ENCODE data around the gene GDF7. TPM values are rescaled to one million over a fixed set of nuclear protein-coding genes. Genes with fewer than 3 reads are reported as not detected.

Gene GDF7
- polyA plus RNA-seq, 1 donor (not counting 4 experiments of a cell fraction or from before 2014, with no cell fraction given), result not detected

DNA sequence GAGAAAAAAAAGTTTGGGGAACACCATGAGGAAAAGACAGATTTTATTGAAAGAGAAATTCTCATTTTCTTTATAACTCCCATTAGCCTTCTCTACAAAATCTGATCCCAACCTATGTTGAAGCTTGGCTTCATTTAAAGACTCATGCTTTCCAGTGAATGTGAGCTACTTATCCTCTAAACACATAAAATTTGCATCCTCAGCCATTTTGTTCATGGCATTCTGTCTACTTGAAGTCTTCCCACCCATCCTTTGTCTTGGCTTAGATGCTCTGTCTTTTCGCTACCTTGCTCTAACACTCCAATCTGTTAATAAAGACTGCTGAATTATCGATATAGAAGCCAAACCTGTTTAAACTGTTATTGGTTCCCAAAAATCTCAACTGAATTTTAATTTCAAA is 39.3 kb downstream of the GDF7 start:
- TF ChIP-seq, protein P1, sequence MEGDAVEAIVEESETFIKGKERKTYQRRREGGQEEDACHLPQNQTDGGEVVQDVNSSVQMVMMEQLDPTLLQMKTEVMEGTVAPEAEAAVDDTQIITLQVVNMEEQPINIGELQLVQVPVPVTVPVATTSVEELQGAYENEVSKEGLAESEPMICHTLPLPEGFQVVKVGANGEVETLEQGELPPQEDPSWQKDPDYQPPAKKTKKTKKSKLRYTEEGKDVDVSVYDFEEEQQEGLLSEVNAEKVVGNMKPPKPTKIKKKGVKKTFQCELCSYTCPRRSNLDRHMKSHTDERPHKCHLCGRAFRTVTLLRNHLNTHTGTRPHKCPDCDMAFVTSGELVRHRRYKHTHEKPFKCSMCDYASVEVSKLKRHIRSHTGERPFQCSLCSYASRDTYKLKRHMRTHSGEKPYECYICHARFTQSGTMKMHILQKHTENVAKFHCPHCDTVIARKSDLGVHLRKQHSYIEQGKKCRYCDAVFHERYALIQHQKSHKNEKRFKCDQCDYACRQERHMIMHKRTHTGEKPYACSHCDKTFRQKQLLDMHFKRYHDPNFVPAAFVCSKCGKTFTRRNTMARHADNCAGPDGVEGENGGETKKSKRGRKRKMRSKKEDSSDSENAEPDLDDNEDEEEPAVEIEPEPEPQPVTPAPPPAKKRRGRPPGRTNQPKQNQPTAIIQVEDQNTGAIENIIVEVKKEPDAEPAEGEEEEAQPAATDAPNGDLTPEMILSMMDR (optimal IDR thresholded peaks at IDR 0.05 in 1 of 3, IDR thresholded peaks at IDR 0.05 in 1 of 3, conservative IDR thresholded peaks at IDR 0.05 in 1 of 3; ENCODE audit: extremely low read depth in 1 of 3, insufficient read depth in 2 of 3, low read length in 3 of 3), result no peak
- TF ChIP-seq EZH2 (IDR thresholded peaks at IDR 0.05; ENCODE audit: low read length), result no peak
- H3K9me3 ChIP-seq (ENCODE audit: control insufficient read depth, low read depth, low read length), result no peaks in the 10 kb centered on the region
- H3K4me1 ChIP-seq (ENCODE audit: control insufficient read depth, extremely low read depth, insufficient read depth, low read length), result no peaks in the 10 kb centered on the region
- H2AFZ ChIP-seq (ENCODE audit: control insufficient read depth, low read length), result no peak overlapping the region
- H3K9ac ChIP-seq (ENCODE audit: control insufficient read depth, extremely low read depth, insufficient read depth, low read length), result no peak overlapping the region
- H3K4me3 ChIP-seq (ENCODE audit: control insufficient read depth in 2 of 3, extremely low read depth in 1 of 3, insufficient read depth in 2 of 3, low read depth in 1 of 3, low read length in 3 of 3), result no peak overlapping the region
- FAIRE-seq (no peak), DNase-seq (ENCODE audit: low read depth, low spot score) (no peak)
- H3K27ac ChIP-seq (ENCODE audit: control insufficient read depth, insufficient read depth, low read length), result no peak overlapping the region
- no peaks in the 10 kb centered on the region for H4K20me1 ChIP-seq (ENCODE audit: control insufficient read depth, extremely low read depth, insufficient read depth, low read length)
- no peaks in the 10 kb centered on the region for H3K27me3 ChIP-seq (ENCODE audit: control insufficient read depth, extremely low read depth, insufficient read depth, low read length)
- no peak overlapping the region for H3K4me2 ChIP-seq (ENCODE audit: control insufficient read depth, extremely low read depth, insufficient read depth, low read depth, low read length)
- dilution Hi-C loops (cut with MboI; ENCODE audit: extremely low pct_ligation_motif_present, low sequenced_read_pairs), result no loop called here
- H3K36me3 ChIP-seq (ENCODE audit: control insufficient read depth in 2 of 2, extremely low read depth in 1 of 2, insufficient read depth in 2 of 2, low read length in 2 of 2), result no peaks in the 10 kb centered on the region
- no peaks in the 10 kb centered on the region for H3K79me2 ChIP-seq (ENCODE audit: control insufficient read depth, insufficient read depth, low read length)
- H3K9me1 ChIP-seq (ENCODE audit: control insufficient read depth, extremely low read depth, insufficient read depth, low read length), result no peaks in the 10 kb centered on the region

GRCh38 chr2:20706786-20707185 is 39.8 kb downstream of the GDF7 start:
- Histone ChIP-seq H3K4me1 (ENCODE audit: control insufficient read depth, extremely low read depth, insufficient read depth, low read length) (no peaks in the 10 kb centered on the region), H3K9me3 (ENCODE audit: control insufficient read depth, low read depth, low read length) (no peaks in the 10 kb centered on the region), H4K20me1 (ENCODE audit: control insufficient read depth, extremely low read depth, insufficient read depth, low read length) (no peaks in the 10 kb centered on the region), H3K9ac (ENCODE audit: control insufficient read depth, extremely low read depth, insufficient read depth, low read length) (no peak overlapping the region), H3K9me1 (ENCODE audit: control insufficient read depth, extremely low read depth, insufficient read depth, low read length) (no peaks in the 10 kb centered on the region), H3K4me2 (ENCODE audit: control insufficient read depth, extremely low read depth, insufficient read depth, low read depth, low read length) (no peak overlapping the region), H3K79me2 (ENCODE audit: control insufficient read depth, insufficient read depth, low read length) (no peaks in the 10 kb centered on the region), H3K27ac (ENCODE audit: control insufficient read depth, insufficient read depth, low read length) (no peak overlapping the region), H3K27me3 (ENCODE audit: control insufficient read depth, extremely low read depth, insufficient read depth, low read length) (no peaks in the 10 kb centered on the region), H2AFZ (ENCODE audit: control insufficient read depth, low read length) (no peak overlapping the region), H3K4me3 (ENCODE audit: control insufficient read depth in 2 of 3, extremely low read depth in 1 of 3, insufficient read depth in 2 of 3, low read depth in 1 of 3, low read length in 3 of 3) (no peak overlapping the region), H3K36me3 (ENCODE audit: control insufficient read depth in 2 of 2, extremely low read depth in 1 of 2, insufficient read depth in 2 of 2, low read length in 2 of 2) (no peaks in the 10 kb centered on the region)
- no peak for DNase-seq (ENCODE audit: low read depth, low spot score)
- dilution Hi-C loops (cut with MboI; ENCODE audit: extremely low pct_ligation_motif_present, low sequenced_read_pairs), result no loop called here
- no peak for TF ChIP-seq EZH2 (IDR thresholded peaks at IDR 0.05; ENCODE audit: low read length)
- TF ChIP-seq, protein P1 (optimal IDR thresholded peaks at IDR 0.05 in 1 of 3, IDR thresholded peaks at IDR 0.05 in 1 of 3, conservative IDR thresholded peaks at IDR 0.05 in 1 of 3; ENCODE audit: extremely low read depth in 1 of 3, insufficient read depth in 2 of 3, low read length in 3 of 3), result no peak
- FAIRE-seq, result no peak
